NB4 (cell line): ENCODE data around the gene SIVA1.

ENCODE experiments used
- CTCF ChIP-seq: IDR thresholded peaks from one replicate; pipeline ENCODE4 v1.5.1; 2012; ENCODE audit warnings: low read depth, low read length
- MAX ChIP-seq: IDR thresholded peaks from 2 replicates; pipeline ENCODE4 v1.6.1; 2011; ENCODE audit warnings: low read depth, low read length
- MYC ChIP-seq: IDR thresholded peaks from 2 replicates; pipeline ENCODE4 v1.6.1; 2011; ENCODE audit warnings: low read depth, low read length
- POLR2A ChIP-seq: IDR thresholded peaks from 2 replicates; pipeline ENCODE4 v1.6.1; 2011; ENCODE audit warnings: mild to moderate bottlenecking; ENCODE audit not compliant: insufficient read length; ENCODE audit errors: extremely low read depth

- TF ChIP-seq CTCF (no peak), POLR2A (no peak), MAX (no peak), MYC (no peak)
Observed at GRCh38 chr14:104732931-104733681, 19.8 kb upstream of the SIVA1 start.
